ENCODE results near the gene HIF1AN. TPM values are rescaled to one million over a fixed set of nuclear protein-coding genes. Genes with fewer than 3 reads are reported as not detected.

HIF1AN gene
- total and polyA plus RNA-seq, 2 of the 8 experiments (the other 6 are each of a cell fraction or from before 2014, with no cell fraction given): 10.9 to 62.8 TPM

DNA sequence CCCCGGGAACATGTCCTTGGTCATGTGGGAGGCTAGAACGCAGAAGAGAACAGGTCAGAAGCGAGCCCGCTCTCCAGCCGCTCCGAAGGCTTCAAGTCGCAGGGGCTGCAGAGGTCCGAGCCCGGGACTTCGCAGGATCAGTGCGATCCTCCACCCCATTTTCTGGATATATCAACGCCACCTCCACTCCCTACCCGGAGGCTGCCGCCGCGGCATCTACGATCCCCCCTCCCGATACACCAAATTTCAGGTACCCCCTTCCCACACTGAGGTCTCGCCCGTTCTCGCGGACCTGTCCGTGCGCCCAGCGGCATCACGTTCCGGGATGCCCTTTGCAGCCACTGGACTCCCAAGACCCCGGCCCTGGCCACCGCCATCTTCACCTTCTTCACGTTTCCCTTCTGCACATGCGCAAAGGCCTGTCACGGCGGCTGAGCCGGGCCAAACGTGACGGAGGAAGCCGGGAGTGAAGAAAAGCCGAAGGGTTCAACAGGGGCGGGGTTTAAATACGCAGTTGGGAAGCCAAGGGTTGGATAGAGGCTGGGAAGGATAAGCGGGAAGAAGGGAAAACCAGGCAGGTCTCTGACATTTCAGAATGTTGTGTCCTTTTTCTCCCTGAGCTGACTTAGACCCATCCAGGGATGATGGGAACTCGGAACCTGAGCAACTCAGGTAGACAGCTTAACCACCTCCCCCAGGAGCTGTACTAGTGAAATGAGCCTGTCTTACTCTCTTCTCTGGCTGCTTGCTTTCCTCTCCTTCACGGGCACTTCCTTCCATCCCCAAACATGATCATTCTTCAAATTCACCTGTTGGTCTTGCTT lies 6.1 kb upstream of the HIF1AN start, which contains the start of gene NDUFB8 (continued):
- TF ChIP-seq SIN3A (conservative IDR thresholded peaks at IDR 0.05 in 1 of 2, IDR thresholded peaks at IDR 0.05 in 1 of 2; ENCODE audit: low read depth in 1 of 2, low read length in 2 of 2): peak in 1 of 2 experiments; percentile 69; a peak in 1 of 4 replicates
- TF ChIP-seq NANOG (IDR thresholded peaks at IDR 0.05; ENCODE audit: insufficient read depth, low read depth, low read length, poor library complexity, severe bottlenecking): no peak
- TF ChIP-seq RFX5 (IDR thresholded peaks at IDR 0.05; ENCODE audit: borderline replicate concordance, low read depth, low read length): no peak
- peak; percentile 62 for TF ChIP-seq KDM5A (IDR thresholded peaks at IDR 0.05; ENCODE audit: low read length)
- TF ChIP-seq, protein P1, sequence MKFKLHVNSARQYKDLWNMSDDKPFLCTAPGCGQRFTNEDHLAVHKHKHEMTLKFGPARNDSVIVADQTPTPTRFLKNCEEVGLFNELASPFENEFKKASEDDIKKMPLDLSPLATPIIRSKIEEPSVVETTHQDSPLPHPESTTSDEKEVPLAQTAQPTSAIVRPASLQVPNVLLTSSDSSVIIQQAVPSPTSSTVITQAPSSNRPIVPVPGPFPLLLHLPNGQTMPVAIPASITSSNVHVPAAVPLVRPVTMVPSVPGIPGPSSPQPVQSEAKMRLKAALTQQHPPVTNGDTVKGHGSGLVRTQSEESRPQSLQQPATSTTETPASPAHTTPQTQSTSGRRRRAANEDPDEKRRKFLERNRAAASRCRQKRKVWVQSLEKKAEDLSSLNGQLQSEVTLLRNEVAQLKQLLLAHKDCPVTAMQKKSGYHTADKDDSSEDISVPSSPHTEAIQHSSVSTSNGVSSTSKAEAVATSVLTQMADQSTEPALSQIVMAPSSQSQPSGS (IDR thresholded peaks at IDR 0.05; ENCODE audit: low read length): no peak
- no peak for TF ChIP-seq SUZ12 (IDR thresholded peaks at IDR 0.05; ENCODE audit: low read length)
- no peak for TF ChIP-seq BCL11A (IDR thresholded peaks at IDR 0.05; ENCODE audit: low read depth in 2 of 2, low read length in 2 of 2)
- TF ChIP-seq TBP (IDR thresholded peaks at IDR 0.05; ENCODE audit: low read depth, low read length): peak; percentile 63; the same call in 1 of the 2 replicates
- no peak for TF ChIP-seq FOSL1 (IDR thresholded peaks at IDR 0.05; ENCODE audit: insufficient read depth, low read depth, low read length)
- peak; percentile 81 to 82 for TF ChIP-seq POLR2A (IDR thresholded peaks at IDR 0.05; ENCODE audit: control extremely low read depth in 1 of 2, low read depth in 2 of 2, low read length in 2 of 2)
- TF ChIP-seq KDM4A (IDR thresholded peaks at IDR 0.05; ENCODE audit: low read depth, low read length, severe bottlenecking): peak; percentile 94
- TF ChIP-seq CHD2 (IDR thresholded peaks at IDR 0.05; ENCODE audit: low read length): 0 out of 2 replicates have a peak, but pooled peaks have one; percentile 50
- no peak for TF ChIP-seq SIRT6 (IDR thresholded peaks at IDR 0.05; ENCODE audit: low read length)
- TF ChIP-seq, protein P2, sequence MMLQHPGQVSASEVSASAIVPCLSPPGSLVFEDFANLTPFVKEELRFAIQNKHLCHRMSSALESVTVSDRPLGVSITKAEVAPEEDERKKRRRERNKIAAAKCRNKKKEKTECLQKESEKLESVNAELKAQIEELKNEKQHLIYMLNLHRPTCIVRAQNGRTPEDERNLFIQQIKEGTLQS (IDR thresholded peaks at IDR 0.05; ENCODE audit: insufficient read depth, low read depth, low read length): no peak
- TF ChIP-seq CEBPB (IDR thresholded peaks at IDR 0.05; ENCODE audit: low read depth, low read length): no peak
- TF ChIP-seq, protein P3, sequence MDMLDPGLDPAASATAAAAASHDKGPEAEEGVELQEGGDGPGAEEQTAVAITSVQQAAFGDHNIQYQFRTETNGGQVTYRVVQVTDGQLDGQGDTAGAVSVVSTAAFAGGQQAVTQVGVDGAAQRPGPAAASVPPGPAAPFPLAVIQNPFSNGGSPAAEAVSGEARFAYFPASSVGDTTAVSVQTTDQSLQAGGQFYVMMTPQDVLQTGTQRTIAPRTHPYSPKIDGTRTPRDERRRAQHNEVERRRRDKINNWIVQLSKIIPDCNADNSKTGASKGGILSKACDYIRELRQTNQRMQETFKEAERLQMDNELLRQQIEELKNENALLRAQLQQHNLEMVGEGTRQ (IDR thresholded peaks at IDR 0.05; ENCODE audit: low read length): no peak
- no peak for TF ChIP-seq SIX5 (IDR thresholded peaks at IDR 0.05; ENCODE audit: low read depth, low read length)
- TF ChIP-seq, protein P4, sequence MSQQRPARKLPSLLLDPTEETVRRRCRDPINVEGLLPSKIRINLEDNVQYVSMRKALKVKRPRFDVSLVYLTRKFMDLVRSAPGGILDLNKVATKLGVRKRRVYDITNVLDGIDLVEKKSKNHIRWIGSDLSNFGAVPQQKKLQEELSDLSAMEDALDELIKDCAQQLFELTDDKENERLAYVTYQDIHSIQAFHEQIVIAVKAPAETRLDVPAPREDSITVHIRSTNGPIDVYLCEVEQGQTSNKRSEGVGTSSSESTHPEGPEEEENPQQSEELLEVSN (IDR thresholded peaks at IDR 0.05): no peak
- no peak for TF ChIP-seq TCF12 (IDR thresholded peaks at IDR 0.05; ENCODE audit: low read depth, low read length)
- no peak for TF ChIP-seq SRF (IDR thresholded peaks at IDR 0.05; ENCODE audit: low read depth, low read length)

Data from H1 (cell line).